Thymus (tissue), 11 donors: ENCODE measurements around the gene SLC35B3. TPM values are rescaled to one million over a fixed set of nuclear protein-coding genes. Genes with fewer than 3 reads are reported as not detected.
"Not testable (repeated sequence)": the region's sequence is repeated elsewhere in the genome, so short reads cannot be mapped to it uniquely, and the experiment has no call there.

ENCODE experiments used
- DNase-seq, 9 donors: peaks; one replicate each; pipeline ENCODE4 v3.0.0-alpha.2; 2013; ENCODE audit warnings: low spot score in 9 of 9, low read depth in 6 of 9, missing footprints in 1 of 9
- H3K27ac ChIP-seq, 2 donors: one replicate each; pipeline ENCODE4 v1.5.1; 2013; ENCODE audit warnings: control low read depth in 1 of 2, low read depth in 1 of 2, low read length in 1 of 2, mild to moderate bottlenecking in 1 of 2, moderate library complexity in 1 of 2
- H3K27me3 ChIP-seq, 2 donors: one replicate each; pipeline ENCODE4 v1.5.1; 2013; ENCODE audit warnings: low read length in 1 of 2; ENCODE audit not compliant: control insufficient read depth in 2 of 2, insufficient read depth in 1 of 2
- H3K36me3 ChIP-seq, 2 donors: one replicate each; pipeline ENCODE4 v1.5.1; 2013; ENCODE audit warnings: low read length in 1 of 2, mild to moderate bottlenecking in 1 of 2, moderate library complexity in 1 of 2; ENCODE audit not compliant: control insufficient read depth in 2 of 2, insufficient read depth in 2 of 2
- H3K4me1 ChIP-seq, 2 donors: one replicate each; pipeline ENCODE4 v1.5.1; 2013; ENCODE audit warnings: low read length in 2 of 2; ENCODE audit not compliant: control insufficient read depth in 2 of 2, insufficient read depth in 2 of 2
- H3K4me3 ChIP-seq, 2 donors: one replicate each; pipeline ENCODE4 v1.5.1; 2013; ENCODE audit warnings: low read length in 2 of 2, control low read depth in 1 of 2, mild to moderate bottlenecking in 1 of 2
- H3K9me3 ChIP-seq, 2 donors: one replicate each; pipeline ENCODE4 v1.5.1; 2013; ENCODE audit warnings: low read length in 1 of 2, mild to moderate bottlenecking in 1 of 2; ENCODE audit not compliant: control insufficient read depth in 2 of 2, insufficient read depth in 1 of 2
- WGBS: extraction: QIAGEN DNeasy Blood & Tissue Kit; methylation state at CpG from one replicate; pipeline ENCODE4 v1.1.7; 2013; 5-methylcytosine and 5-hydroxymethylcytosine counted together
- polyA plus RNA-seq: library from polyadenylated mRNA; stranded (reverse); fragments of 200-250 nt; gene quantifications from one replicate; pipeline ENCODE4 v1.2.3, GENCODE V29; 2013
- total RNA-seq: library from RNA; stranded (reverse); fragments of 120-200 nt; gene quantifications from one replicate; pipeline ENCODE4 v1.2.4, GENCODE V29; 2013
- donor health status: healthy.

The SLC35B3 gene
- total and polyA plus RNA-seq, 2 donors = 10.9 to 29.8 TPM

- no peak for DNase-seq
- WGBS = 98% methylated on average over 2 of the region's 2 CpGs
- Histone ChIP-seq H3K27me3 (no peaks in the 10 kb centered on the region), H3K27ac (no peak overlapping the region), H3K36me3 (peaks cover 0 to 8% of the 10 kb centered on the region in 2 donors), H3K4me1 (peaks cover 2 to 8% of the 10 kb centered on the region in 2 donors), H3K4me3 (no peak overlapping the region), H3K9me3 (peaks cover 0 to 4% of the 10 kb centered on the region in 2 donors)
Measured at GRCh38 chr6:8432614-8433013, 2.7 kb downstream of the SLC35B3 start.

DNA sequence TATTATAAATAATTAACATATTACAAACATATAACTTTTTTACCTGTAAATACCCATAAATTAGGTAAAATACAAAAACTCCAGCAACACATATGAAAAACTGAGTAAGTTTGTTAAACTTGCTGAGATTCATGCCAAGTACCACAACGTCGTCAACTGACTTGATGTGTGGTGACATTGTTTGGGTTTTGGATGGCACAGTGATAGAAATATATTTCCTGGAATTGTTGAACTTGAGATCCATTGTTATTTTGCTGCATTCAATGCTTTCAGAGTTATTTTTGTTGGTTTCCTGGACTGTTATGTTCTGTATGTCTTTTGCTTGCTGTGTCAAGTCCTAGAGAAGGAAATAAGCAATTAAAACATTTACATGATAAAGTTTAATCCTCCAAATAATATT lies 5.5 kb downstream of the SLC35B3 start:
- no peak for DNase-seq
- H3K27ac ChIP-seq = no peak overlapping the region
- peaks cover 0 to 22% of the 10 kb centered on the region in 2 donors for H3K36me3 ChIP-seq
- H3K27me3 ChIP-seq = no peaks in the 10 kb centered on the region
- H3K4me3 ChIP-seq = no peak overlapping the region
- no peaks in the 10 kb centered on the region for H3K9me3 ChIP-seq
- WGBS = 100% methylated on average over 2 of the region's 2 CpGs
- peaks cover 2% of the 10 kb centered on the region in 2 donors for H3K4me1 ChIP-seq

- not testable (repeated sequence) for H3K4me1 ChIP-seq, H3K27ac ChIP-seq, DNase-seq, H3K9me3 ChIP-seq, H3K4me3 ChIP-seq, H3K27me3 ChIP-seq
- WGBS = over 99% methylated on average over 2 of the region's 2 CpGs
- peaks cover 0 to 28% of the 10 kb centered on the region in 2 donors for H3K36me3 ChIP-seq
Measured at GRCh38 chr6:8426544-8426943, 8.8 kb downstream of the SLC35B3 start.

- Histone ChIP-seq H3K36me3 (peaks cover 10 to 31% of the 10 kb centered on the region in 2 donors), H3K27me3 (no peaks in the 10 kb centered on the region), H3K4me3 (no peak overlapping the region), H3K27ac (no peak overlapping the region), H3K9me3 (no peaks in the 10 kb centered on the region), H3K4me1 (no peaks in the 10 kb centered on the region)
- DNase-seq = no peak
- 96% methylated on average over 3 of the region's 3 CpGs for WGBS
Measured at GRCh38 chr6:8420031-8420588, 15.2 kb downstream of the SLC35B3 start.

- DNase-seq = no peak
- Histone ChIP-seq H3K27ac (no peak overlapping the region), H3K9me3 (no peaks in the 10 kb centered on the region), H3K36me3 (peaks cover 13 to 44% of the 10 kb centered on the region in 2 donors), H3K27me3 (no peaks in the 10 kb centered on the region), H3K4me3 (no peak overlapping the region), H3K4me1 (no peaks in the 10 kb centered on the region)
- WGBS = 100% methylated on average over 2 of the region's 2 CpGs
Measured at GRCh38 chr6:8415913-8416312, 19.4 kb downstream of the SLC35B3 start.

GRCh38 chr6:8415280-8415679 lies 20.1 kb downstream of the SLC35B3 start:
- Histone ChIP-seq H3K9me3 (no peaks in the 10 kb centered on the region), H3K27me3 (no peaks in the 10 kb centered on the region), H3K27ac (no peak overlapping the region), H3K36me3 (peaks cover 14 to 45% of the 10 kb centered on the region in 2 donors), H3K4me1 (no peaks in the 10 kb centered on the region), H3K4me3 (no peak overlapping the region)
- WGBS = 100% methylated on average over 3 of the region's 3 CpGs
- no peak for DNase-seq

- Histone ChIP-seq H3K27me3 (no peaks in the 10 kb centered on the region), H3K9me3 (no peaks in the 10 kb centered on the region), H3K27ac (no peak overlapping the region), H3K4me1 (no peaks in the 10 kb centered on the region), H3K4me3 (no peak overlapping the region), H3K36me3 (peaks cover 15 to 45% of the 10 kb centered on the region in 2 donors)
- DNase-seq = no peak
- WGBS = 99% methylated on average over 3 of the region's 3 CpGs
Measured at GRCh38 chr6:8414844-8415243, 20.5 kb downstream of the SLC35B3 start.

GRCh38 chr6:8405946-8406345 lies 29.4 kb downstream of the SLC35B3 start:
- H3K9me3 ChIP-seq, H3K27ac ChIP-seq, H3K4me3 ChIP-seq, H3K27me3 ChIP-seq, H3K4me1 ChIP-seq, DNase-seq: not testable (repeated sequence)
- 93% methylated on average over 4 of the region's 4 CpGs for WGBS
- H3K36me3 ChIP-seq = peaks cover 2 to 10% of the 10 kb centered on the region in 2 donors

GRCh38 chr6:8402546-8402945 lies 32.8 kb downstream of the SLC35B3 start:
- no peak overlapping the region for H3K27ac ChIP-seq
- DNase-seq = no peak
- WGBS = 97% methylated on average over 1 of the region's 1 CpG

More at GRCh38 chr6:8402546-8402945, 32.8 kb downstream of the SLC35B3 start:
- H3K27me3 ChIP-seq = no peaks in the 10 kb centered on the region
- no peak overlapping the region for H3K4me3 ChIP-seq
- no peaks in the 10 kb centered on the region for H3K4me1 ChIP-seq
- H3K36me3 ChIP-seq = no peaks in the 10 kb centered on the region
- H3K9me3 ChIP-seq = no peaks in the 10 kb centered on the region
